Right atrium auricular region (tissue), 2 donors: ENCODE measurements around the gene TRMO. TPM values are rescaled to one million over a fixed set of nuclear protein-coding genes. Genes with fewer than 3 reads are reported as not detected.

Experiments
- DNase-seq: peaks from one replicate; pipeline ENCODE4 v3.0.0-alpha.2; 2019; ENCODE audit warnings: low spot score
- H3K27ac ChIP-seq, 2 donors: fragments of 200-600 bp; sonication (generic); 1 replicate in 1 of 2; 2 replicates in 1 of 2; pipeline ENCODE4 v1.5.1; 2016 to 2019
- H3K27me3 ChIP-seq, 2 donors: fragments of 200-600 bp; sonication (generic); one replicate each; pipeline versions ENCODE4 v1.5.1 to v1.6.0; 2017 to 2019
- H3K36me3 ChIP-seq: fragments of 200-600 bp; sonication (generic); one replicate; pipeline ENCODE4 v1.5.1; 2016
- H3K4me1 ChIP-seq, 2 donors: fragments of 200-600 bp; sonication (generic); one replicate each; pipeline versions ENCODE4 v1.5.1 to v1.6.0; 2017 to 2019
- H3K4me3 ChIP-seq, 2 donors: fragments of 200-600 bp; sonication (generic); 1 replicate in 1 of 2; 2 replicates in 1 of 2; pipeline ENCODE4 v1.5.1; 2017 to 2019; ENCODE audit warnings: mild to moderate bottlenecking in 1 of 2, moderate library complexity in 1 of 2
- H3K9me3 ChIP-seq, 2 donors: fragments of 200-600 bp; sonication (generic); one replicate each; pipeline ENCODE4 v1.5.1; 2019
- CTCF ChIP-seq, 2 donors: fragments of 200-600 bp; sonication (generic); IDR thresholded peaks; one replicate each; pipeline ENCODE4 v1.5.1; 2019; ENCODE audit warnings: antibody characterized with exemption in 2 of 2
- total RNA-seq, 2 donors: library from RNA; depleted of rRNA; stranded (reverse); fragments of >200 nt; gene quantifications; one replicate each; pipeline ENCODE4 v1.1.0, GENCODE V29; 2016

TRMO gene
- total RNA-seq, 2 donors from 2014 or later = 13.9 to 14.5 TPM

DNA sequence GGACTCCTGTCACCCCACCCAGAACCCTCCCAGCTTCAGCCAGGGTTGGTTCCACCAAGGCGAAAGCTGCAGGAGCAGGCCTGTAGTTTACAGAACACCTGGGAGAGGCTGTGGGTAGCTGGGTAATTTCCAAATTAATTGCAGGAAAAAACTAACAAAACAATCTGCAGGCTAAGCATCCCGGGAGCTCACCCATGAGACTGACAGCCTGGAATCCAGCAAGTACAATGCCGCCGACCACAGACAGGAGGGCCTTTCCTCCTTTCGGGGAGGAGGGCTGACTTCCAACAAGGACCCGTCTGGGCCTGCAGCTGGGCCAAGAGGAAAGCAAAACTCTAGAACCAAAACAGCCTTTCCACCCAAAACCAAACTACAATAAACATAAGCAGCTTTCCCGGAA is 59.0 kb downstream of the TRMO start:
- H3K27ac ChIP-seq = no peak overlapping the region
- no peaks in the 10 kb centered on the region for H3K4me1 ChIP-seq
- no peak overlapping the region for H3K4me3 ChIP-seq
- H3K36me3 ChIP-seq = no peaks in the 10 kb centered on the region
- no peak for DNase-seq
- H3K9me3 ChIP-seq = peaks cover 4 to 22% of the 10 kb centered on the region in 2 donors
- H3K27me3 ChIP-seq = peaks cover under 1 to 9% of the 10 kb centered on the region in 2 donors
- TF ChIP-seq CTCF (IDR thresholded peaks at IDR 0.05) = no peak

DNA sequence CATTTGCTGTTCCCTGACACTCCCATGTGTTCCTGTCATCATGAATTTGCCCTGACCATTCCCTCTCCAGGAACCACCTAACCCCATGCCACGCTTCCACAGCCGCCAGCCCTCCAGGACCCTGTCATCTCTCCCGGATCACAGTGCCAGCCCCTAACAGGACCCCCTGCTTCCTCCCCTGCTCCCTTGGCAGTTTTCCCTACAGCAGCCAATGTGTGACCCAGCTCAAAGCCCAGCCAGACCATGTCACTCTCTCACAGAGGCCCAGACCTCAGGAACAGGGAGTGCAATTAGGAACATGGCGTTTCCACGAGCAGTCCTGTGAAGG is 61.2 kb downstream of the TRMO start:
- H3K4me3 ChIP-seq = no peak overlapping the region
- H3K36me3 ChIP-seq = no peaks in the 10 kb centered on the region
- no peak for TF ChIP-seq CTCF (IDR thresholded peaks at IDR 0.05)
- H3K27me3 ChIP-seq = peaks cover 13 to 14% of the 10 kb centered on the region in 2 donors
- peaks cover 0 to 5% of the 10 kb centered on the region in 2 donors for H3K4me1 ChIP-seq
- no peak overlapping the region for H3K27ac ChIP-seq
- no peak for DNase-seq
- peaks cover 4 to 9% of the 10 kb centered on the region in 2 donors for H3K9me3 ChIP-seq

DNA sequence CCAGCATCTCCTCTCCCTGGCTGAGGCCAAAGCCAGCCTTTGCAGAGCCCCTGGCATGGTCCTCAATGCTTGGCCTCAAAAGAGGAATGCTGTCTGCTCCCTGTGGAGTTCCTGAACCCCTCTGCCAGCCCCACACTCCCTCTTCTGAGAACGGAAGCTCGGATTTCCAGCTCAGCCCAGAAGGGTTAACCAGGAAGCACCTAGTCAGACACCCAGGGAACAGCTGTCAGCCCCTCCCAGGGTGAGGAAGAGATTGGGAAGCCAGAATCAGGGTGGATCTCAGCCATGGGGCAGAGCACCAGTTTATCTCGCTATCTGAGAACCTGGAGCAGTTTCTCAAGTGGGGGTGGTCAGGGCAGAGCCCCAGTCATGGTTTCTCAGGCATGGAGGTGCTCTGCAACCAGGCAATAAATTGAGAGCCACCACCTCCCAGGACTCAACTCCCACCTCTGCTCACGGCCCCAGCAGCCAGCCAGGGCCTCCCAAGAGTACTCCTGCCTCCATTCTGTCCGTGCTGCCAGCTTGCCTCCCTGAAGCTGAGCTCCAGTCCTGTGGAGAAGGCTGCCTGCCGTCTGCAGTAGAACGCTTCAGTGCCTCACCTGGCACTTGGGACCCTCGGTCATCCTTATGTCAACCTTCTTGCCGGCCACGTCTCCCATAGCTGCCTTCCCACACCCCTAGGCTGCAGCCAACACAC is 61.7 kb downstream of the TRMO start:
- TF ChIP-seq CTCF (IDR thresholded peaks at IDR 0.05) = no peak

DNA sequence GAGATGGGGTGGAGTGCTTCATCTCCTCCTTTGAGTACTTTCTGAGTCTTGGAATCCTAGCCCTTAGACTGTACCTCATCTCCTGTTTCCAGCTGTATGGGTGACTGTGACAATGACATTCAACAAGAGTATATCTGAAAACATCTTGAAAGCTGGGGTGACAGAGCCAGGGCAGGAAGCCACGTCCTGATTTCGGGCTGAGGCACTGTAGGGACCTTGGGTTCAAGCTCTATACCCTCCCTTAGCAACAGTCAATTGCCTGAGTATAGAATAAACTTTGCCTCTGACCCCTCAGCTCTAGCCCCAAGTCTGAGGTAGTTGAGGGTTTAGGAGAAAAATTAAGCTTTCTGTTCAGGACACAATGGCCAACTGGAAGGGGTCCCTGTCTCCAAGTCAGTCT is 63.0 kb downstream of the TRMO start:
- no peaks in the 10 kb centered on the region for H3K9me3 ChIP-seq
- no peaks in the 10 kb centered on the region for H3K36me3 ChIP-seq
- no peak for TF ChIP-seq CTCF (IDR thresholded peaks at IDR 0.05)
- no peak overlapping the region for H3K27ac ChIP-seq
- H3K27me3 ChIP-seq = peaks cover 24 to 31% of the 10 kb centered on the region in 2 donors
- no peak overlapping the region for H3K4me3 ChIP-seq
- no peak for DNase-seq
- H3K4me1 ChIP-seq = peaks cover 0 to 5% of the 10 kb centered on the region in 2 donors

More for the DNA sequence above, 61.7 kb downstream of the TRMO start:
- DNase-seq = no peak
- Histone ChIP-seq H3K27ac (no peak overlapping the region), H3K9me3 (peaks cover 0 to 4% of the 10 kb centered on the region in 2 donors), H3K4me3 (no peak overlapping the region), H3K36me3 (no peaks in the 10 kb centered on the region), H3K4me1 (peaks cover 0 to 5% of the 10 kb centered on the region in 2 donors), H3K27me3 (peaks cover 17 to 18% of the 10 kb centered on the region in 2 donors)

DNA sequence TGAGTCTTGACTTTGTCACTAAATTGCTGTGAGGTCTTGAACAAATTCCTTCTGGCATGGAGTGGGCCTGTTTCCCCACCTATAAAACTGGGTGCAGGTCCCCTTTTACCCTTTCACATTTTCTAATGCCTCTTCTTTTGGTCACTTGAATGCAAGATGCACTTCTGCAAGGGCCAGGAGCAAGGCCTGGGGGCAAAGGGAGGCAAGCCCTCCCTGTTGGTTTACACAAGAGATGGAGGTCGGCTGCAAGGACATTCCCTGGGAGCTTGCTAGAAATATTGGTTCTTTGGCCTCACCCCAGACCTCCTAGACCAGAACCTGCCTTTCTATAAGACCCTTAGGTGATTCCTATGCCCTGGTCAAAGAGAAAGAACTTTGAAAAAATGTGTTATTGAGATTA is 63.5 kb downstream of the TRMO start:
- DNase-seq = no peak
- Histone ChIP-seq H3K36me3 (no peaks in the 10 kb centered on the region), H3K27me3 (peaks cover 24 to 34% of the 10 kb centered on the region in 2 donors), H3K9me3 (no peaks in the 10 kb centered on the region), H3K4me1 (peaks cover 0 to 8% of the 10 kb centered on the region in 2 donors), H3K27ac (no peak overlapping the region), H3K4me3 (no peak overlapping the region)
- no peak for TF ChIP-seq CTCF (IDR thresholded peaks at IDR 0.05)

DNA sequence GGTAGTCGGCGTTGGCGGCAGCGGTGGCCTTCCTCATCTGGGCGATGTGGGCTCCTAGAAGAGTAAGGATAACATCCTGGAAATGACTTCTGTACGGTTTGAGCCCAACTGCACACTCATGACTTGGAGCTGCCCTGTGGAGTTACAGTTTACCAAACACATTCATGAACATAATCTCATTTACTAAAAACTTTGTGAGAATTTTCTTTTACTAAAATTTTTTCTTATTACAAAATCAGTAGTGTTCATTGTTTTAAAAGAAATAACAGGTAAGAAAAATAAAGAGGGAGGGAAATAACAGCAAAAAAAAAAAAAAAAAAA is 63.9 kb downstream of the TRMO start:
- H3K4me3 ChIP-seq = no peak overlapping the region
- no peak overlapping the region for H3K27ac ChIP-seq
- no peak for TF ChIP-seq CTCF (IDR thresholded peaks at IDR 0.05)
- H3K4me1 ChIP-seq = peaks cover 0 to 13% of the 10 kb centered on the region in 2 donors
- H3K9me3 ChIP-seq = no peaks in the 10 kb centered on the region
- no peak for DNase-seq
- no peaks in the 10 kb centered on the region for H3K36me3 ChIP-seq
- H3K27me3 ChIP-seq = peaks cover 24 to 39% of the 10 kb centered on the region in 2 donors
